HL-60 (cell line): ENCODE measurements around the gene MAP7.

Experiments used
- GABPA ChIP-seq: IDR thresholded peaks from 2 replicates; pipeline ENCODE4 v1.6.1; 2012; ENCODE audit warnings: low read depth
- POLR2AphosphoS5 ChIP-seq: IDR thresholded peaks from 2 replicates; pipeline ENCODE4 v1.6.1; 2012; ENCODE audit warnings: low read depth
- SPI1 ChIP-seq: IDR thresholded peaks from 2 replicates; pipeline ENCODE4 v1.6.1; 2012; ENCODE audit warnings: low read depth, mild to moderate bottlenecking, borderline replicate concordance
- TF ChIP-seq, protein P1 (sequence below): IDR thresholded peaks from one replicate; pipeline ENCODE4 v1.5.1; 2011; ENCODE audit warnings: low read length, control low read depth, inconsistent platforms; ENCODE audit not compliant: insufficient read depth
- TF ChIP-seq, protein P2 (sequence below): IDR thresholded peaks from 2 replicates; pipeline ENCODE4 v1.6.1; 2012; ENCODE audit warnings: low read depth; ENCODE audit not compliant: insufficient replicate concordance

DNA sequence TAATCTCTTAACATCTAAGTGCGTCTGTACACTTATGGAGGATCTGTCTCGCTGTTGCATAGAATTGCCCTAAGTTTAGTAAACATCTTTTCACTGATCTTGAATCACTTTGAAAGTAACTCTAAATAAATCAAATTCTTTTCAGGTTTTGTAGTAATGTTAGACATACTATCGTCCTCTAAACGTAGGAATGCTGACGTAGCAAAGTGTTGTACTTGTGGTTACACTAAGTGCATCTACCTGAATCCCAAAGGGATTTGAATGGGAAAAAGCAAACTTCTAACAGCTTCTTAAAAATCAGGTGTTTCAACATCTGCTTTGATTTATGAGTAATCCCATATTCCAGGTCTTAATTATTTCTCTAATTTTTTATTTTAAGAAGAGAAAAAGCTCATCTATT lies 49.8 kb downstream of the MAP7 start:
- TF ChIP-seq, protein P1, sequence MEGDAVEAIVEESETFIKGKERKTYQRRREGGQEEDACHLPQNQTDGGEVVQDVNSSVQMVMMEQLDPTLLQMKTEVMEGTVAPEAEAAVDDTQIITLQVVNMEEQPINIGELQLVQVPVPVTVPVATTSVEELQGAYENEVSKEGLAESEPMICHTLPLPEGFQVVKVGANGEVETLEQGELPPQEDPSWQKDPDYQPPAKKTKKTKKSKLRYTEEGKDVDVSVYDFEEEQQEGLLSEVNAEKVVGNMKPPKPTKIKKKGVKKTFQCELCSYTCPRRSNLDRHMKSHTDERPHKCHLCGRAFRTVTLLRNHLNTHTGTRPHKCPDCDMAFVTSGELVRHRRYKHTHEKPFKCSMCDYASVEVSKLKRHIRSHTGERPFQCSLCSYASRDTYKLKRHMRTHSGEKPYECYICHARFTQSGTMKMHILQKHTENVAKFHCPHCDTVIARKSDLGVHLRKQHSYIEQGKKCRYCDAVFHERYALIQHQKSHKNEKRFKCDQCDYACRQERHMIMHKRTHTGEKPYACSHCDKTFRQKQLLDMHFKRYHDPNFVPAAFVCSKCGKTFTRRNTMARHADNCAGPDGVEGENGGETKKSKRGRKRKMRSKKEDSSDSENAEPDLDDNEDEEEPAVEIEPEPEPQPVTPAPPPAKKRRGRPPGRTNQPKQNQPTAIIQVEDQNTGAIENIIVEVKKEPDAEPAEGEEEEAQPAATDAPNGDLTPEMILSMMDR = no peak
- TF ChIP-seq SPI1 = no peak
- TF ChIP-seq, protein P2, sequence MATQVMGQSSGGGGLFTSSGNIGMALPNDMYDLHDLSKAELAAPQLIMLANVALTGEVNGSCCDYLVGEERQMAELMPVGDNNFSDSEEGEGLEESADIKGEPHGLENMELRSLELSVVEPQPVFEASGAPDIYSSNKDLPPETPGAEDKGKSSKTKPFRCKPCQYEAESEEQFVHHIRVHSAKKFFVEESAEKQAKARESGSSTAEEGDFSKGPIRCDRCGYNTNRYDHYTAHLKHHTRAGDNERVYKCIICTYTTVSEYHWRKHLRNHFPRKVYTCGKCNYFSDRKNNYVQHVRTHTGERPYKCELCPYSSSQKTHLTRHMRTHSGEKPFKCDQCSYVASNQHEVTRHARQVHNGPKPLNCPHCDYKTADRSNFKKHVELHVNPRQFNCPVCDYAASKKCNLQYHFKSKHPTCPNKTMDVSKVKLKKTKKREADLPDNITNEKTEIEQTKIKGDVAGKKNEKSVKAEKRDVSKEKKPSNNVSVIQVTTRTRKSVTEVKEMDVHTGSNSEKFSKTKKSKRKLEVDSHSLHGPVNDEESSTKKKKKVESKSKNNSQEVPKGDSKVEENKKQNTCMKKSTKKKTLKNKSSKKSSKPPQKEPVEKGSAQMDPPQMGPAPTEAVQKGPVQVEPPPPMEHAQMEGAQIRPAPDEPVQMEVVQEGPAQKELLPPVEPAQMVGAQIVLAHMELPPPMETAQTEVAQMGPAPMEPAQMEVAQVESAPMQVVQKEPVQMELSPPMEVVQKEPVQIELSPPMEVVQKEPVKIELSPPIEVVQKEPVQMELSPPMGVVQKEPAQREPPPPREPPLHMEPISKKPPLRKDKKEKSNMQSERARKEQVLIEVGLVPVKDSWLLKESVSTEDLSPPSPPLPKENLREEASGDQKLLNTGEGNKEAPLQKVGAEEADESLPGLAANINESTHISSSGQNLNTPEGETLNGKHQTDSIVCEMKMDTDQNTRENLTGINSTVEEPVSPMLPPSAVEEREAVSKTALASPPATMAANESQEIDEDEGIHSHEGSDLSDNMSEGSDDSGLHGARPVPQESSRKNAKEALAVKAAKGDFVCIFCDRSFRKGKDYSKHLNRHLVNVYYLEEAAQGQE = no peak
- no peak for TF ChIP-seq POLR2AphosphoS5
- no peak for TF ChIP-seq GABPA
